IMR-90 (cell line): ENCODE measurements around the gene ACSS1.

Source experiments
- CEBPB ChIP-seq: IDR thresholded peaks from 2 replicates; pipeline ENCODE4 v1.6.1; 2012; ENCODE audit warnings: low read depth, low read length, improper control_type of control experiment
- CHD1 ChIP-seq: IDR thresholded peaks from 2 replicates; pipeline ENCODE4 v1.6.1; 2012; ENCODE audit warnings: low read depth, low read length, improper control_type of control experiment
- CTCF ChIP-seq: conservative IDR thresholded peaks from 2 replicates; pipeline ENCODE4 v1.5.1; 2012; ENCODE audit warnings: mild to moderate bottlenecking, low read depth, low read length, improper control_type of control experiment
- ELK1 ChIP-seq: fragments of 150-350 bp; IDR thresholded peaks from 2 replicates; pipeline ENCODE4 v1.6.1; 2016; ENCODE audit warnings: low read depth, mild to moderate bottlenecking, low read length, moderate library complexity, borderline replicate concordance
- FOS ChIP-seq: fragments of 150-350 bp; IDR thresholded peaks from 2 replicates; pipeline ENCODE4 v1.6.1; 2016; ENCODE audit warnings: low read depth, low read length
- MAZ ChIP-seq: IDR thresholded peaks from 2 replicates; pipeline ENCODE4 v1.6.1; 2012; ENCODE audit warnings: low read depth, mild to moderate bottlenecking, low read length, improper control_type of control experiment, moderate library complexity, borderline replicate concordance
- MXI1 ChIP-seq: IDR thresholded peaks from 2 replicates; pipeline ENCODE4 v1.6.1; 2012; ENCODE audit warnings: low read depth, mild to moderate bottlenecking, low read length, moderate library complexity, borderline replicate concordance
- POLR2A ChIP-seq: IDR thresholded peaks from 2 replicates; pipeline ENCODE4 v1.6.1; 2012; ENCODE audit warnings: mild to moderate bottlenecking, low read depth, low read length
- RCOR1 ChIP-seq: IDR thresholded peaks from 2 replicates; pipeline ENCODE4 v1.6.1; 2012; ENCODE audit warnings: mild to moderate bottlenecking, low read length, improper control_type of control experiment; ENCODE audit not compliant: insufficient replicate concordance
- SMC3 ChIP-seq: fragments of 150-350 bp; IDR thresholded peaks from 2 replicates; pipeline ENCODE4 v1.6.1; 2016; ENCODE audit warnings: low read depth, mild to moderate bottlenecking, antibody characterized with exemption, low read length, moderate library complexity
- USF2 ChIP-seq: fragments of 150-350 bp; IDR thresholded peaks from 2 replicates; pipeline ENCODE4 v1.6.1; 2017; ENCODE audit warnings: mild to moderate bottlenecking, antibody characterized with exemption, low read length, low read depth

GRCh38 chr20:25016471-25016870 is 41.5 kb downstream of the ACSS1 start:
- TF ChIP-seq USF2 (no peak), CTCF (no peak), POLR2A (no peak), CEBPB (no peak), SMC3 (no peak), ELK1 (no peak), CHD1 (no peak), MXI1 (no peak), MAZ (no peak), RCOR1 (no peak), FOS (no peak)
